ENCODE measurements around the gene CLCNKB.
"Not testable (repeated sequence)": the region's sequence is repeated elsewhere in the genome, so short reads cannot be mapped to it uniquely, and the experiment has no call there.

The CLCNKB gene

GRCh38 chr1:16031551-16031950 is 12.0 kb upstream of the CLCNKB start:
- no peak for DNase-seq (ENCODE audit: low read depth in 3 of 3, low spot score in 1 of 3)

DNA sequence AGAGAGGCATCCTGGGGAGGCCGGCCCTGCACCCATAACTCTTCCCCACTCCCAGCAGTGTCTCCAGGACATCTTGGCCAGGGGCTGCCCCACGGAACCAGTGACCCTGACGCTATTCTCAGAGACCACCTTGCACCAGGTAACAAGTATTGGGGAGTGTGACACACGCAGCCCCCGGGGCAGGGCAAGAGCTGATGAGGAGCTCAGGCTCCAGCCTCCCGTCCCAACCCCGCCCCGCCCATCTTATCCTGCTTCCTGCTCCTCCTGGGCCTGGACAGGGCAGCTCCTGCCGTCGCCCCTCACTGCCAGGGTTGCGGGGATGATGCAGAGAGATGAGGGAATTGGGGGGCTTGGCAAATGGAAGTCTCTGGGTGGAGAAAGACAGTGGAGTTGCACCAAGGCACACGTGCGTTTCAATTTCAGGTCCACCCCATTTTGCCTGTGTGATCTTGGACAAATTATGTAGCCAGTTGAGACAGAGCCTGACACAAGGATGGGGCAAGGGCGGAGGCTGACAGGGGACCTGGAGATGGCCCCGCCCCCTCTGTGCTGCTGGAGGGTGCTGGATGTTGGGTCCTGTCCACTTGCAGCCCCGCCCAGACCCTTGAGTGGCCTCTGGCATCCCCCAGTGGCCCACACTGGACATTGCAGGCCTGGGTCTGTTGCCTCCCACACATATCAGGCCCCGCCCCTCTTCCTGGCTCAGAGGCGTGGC is 11.0 kb upstream of the CLCNKB start:
- peak in 1 of 3 donors; percentile 32 for DNase-seq (ENCODE audit: low read depth in 3 of 3, low spot score in 1 of 3)

GRCh38 chr1:16033103-16033632 is 10.4 kb upstream of the CLCNKB start:
- not testable (repeated sequence) for DNase-seq (ENCODE audit: low read depth in 3 of 3, low spot score in 1 of 3)

- not testable (repeated sequence) for DNase-seq (ENCODE audit: low read depth in 3 of 3, low spot score in 1 of 3)
Measured at GRCh38 chr1:16036461-16036860, 7.1 kb upstream of the CLCNKB start.

- DNase-seq (ENCODE audit: low read depth in 3 of 3, low spot score in 1 of 3), result no peak
Measured at GRCh38 chr1:16038620-16038912, 5.0 kb upstream of the CLCNKB start.

DNA sequence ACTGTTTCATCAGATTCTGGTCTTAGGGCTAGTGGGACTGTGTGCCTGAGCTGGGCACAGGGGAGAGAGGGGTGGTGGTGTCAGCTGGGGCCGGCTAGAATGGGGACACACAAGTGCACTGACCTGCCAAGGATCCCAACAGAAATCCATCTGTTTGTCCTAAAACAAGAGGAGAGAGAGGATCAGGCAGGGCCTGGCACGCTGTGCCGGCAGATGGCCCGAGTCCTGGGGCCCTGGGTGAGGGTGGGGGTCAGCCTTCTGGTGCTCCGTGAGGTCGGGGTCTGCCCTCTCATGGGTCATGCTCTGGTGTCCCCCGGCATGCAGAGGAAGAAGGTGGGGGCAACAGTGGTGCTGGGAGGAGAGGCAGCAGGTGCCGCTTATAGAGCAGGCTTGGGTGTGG is 3.7 kb upstream of the CLCNKB start:
- DNase-seq (ENCODE audit: low read depth in 3 of 3, low spot score in 1 of 3), result not testable (repeated sequence)

DNA sequence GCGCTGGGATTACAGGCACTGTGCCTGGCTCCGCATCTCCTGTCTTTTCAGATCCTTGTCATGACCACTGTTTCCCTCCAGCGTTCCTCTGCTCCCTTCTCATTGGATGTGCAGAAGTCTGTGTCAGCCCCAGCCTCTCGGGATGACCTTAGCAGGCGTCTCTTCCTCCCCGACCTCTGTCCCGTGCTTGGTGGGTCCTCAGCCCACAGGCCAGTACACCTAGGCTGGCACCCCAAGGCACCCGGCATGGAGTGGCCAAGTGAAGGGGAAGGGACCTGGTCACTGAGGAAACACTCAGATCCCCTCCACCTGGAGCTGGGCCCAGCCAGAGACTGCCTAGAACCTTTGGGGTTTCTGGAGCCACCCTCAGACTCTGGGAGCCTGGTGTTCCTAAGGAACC is 2.4 kb upstream of the CLCNKB start:
- no peak for DNase-seq (ENCODE audit: low read depth in 3 of 3, low spot score in 1 of 3)

DNA sequence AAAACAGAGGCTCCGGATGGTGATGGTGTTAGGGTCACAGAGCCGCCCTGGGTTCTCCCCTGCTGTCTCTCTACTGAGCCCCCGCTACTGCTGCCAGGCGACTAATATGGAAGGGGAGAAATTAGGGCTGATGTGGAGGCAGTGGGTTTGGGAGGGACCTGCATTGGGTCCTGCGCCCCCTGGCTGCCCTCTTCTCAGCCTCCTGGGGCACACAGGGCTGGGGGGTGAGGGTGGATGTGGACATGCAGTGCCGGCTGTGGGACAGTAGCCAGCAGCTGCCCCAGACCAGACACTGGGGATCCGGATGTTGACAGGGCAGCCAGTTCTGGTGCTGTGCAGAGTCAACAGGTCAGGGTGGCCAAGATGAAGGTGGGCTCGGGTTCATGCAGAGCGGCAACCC is 1.5 kb upstream of the CLCNKB start:
- DNase-seq (ENCODE audit: low read depth in 3 of 3, low spot score in 1 of 3), result no peak

- DNase-seq (ENCODE audit: low read depth in 3 of 3, low spot score in 1 of 3), result not testable (repeated sequence)
Measured at GRCh38 chr1:16042654-16043053, 928 bp upstream of the CLCNKB start.

DNA sequence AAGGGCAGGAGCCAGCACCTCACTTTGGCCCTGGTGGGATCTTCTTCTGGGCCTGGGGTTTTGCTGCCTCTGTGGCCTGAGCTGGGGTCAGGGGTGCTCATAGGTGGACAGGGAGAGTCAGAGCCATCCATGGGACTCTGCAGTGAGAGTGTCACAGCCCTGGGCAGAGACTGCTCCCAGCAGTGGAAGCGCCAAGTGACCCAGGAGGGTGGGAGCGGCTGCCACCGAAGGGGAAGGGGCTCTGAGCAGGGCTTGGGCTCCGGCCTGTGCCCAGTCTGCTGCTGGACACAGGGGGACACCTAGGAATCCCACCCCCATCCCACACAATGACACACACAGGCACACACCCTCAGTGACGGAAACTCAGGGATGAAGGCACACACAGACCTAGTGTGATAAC is 368 bp downstream of the CLCNKB start:
- no peak for DNase-seq (ENCODE audit: low read depth in 3 of 3, low spot score in 1 of 3)

DNA sequence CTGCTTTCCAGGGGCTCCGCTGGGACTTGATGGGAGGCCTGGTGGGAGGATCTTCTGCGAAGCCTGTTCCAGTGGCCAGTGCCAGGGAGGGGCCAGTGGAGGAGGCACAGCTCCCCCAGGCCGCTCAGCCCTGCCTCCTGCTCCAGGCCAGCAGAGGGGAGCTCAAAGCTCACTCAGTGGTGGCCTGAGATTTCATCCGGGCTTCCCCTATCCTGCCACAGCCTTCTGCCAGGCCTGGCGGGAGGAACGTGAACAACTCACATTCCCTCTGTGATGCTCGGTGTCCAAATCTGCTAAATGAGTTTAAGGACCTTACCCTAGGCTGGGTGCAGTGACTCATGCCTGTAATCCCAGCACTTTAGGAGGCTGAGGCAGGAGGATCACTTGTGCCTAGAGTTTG is 3.3 kb downstream of the CLCNKB start:
- no peak for DNase-seq (ENCODE audit: low read depth in 3 of 3, low spot score in 1 of 3)

GRCh38 chr1:16047791-16048475 is 4.4 kb downstream of the CLCNKB start:
- no peak for DNase-seq (ENCODE audit: low read depth in 3 of 3, low spot score in 1 of 3)

DNA sequence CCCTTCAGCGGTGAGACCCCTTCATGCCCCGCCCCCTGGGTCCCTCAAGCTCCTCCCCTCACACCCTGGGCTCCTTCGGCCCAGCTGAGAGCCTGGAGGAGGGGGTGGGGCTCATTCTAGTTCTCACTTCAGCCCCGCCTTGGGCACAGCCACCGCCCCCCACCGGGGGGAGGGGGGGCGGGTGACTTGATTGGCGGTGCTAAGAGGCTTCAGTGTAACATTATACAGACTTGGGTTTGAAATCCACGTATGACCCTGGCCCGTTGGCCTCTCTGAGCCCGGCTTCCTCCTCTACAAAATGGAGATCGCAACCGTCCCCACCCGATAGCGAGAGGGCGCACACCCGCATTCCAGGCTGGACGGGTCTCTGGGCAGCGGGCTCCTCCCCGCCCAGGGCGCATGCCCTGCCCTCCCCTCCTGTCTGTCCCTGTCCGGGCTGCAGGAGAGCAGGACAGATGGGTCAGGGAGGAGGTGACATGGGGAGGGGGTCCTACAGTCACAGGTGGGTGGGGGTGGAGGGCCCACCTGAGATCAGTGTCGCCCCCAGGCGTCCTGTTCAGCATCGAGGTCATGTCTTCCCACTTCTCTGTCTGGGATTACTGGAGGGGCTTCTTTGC is 5.1 kb downstream of the CLCNKB start:
- DNase-seq (ENCODE audit: low read depth in 3 of 3, low spot score in 1 of 3), result peak in 1 of 3 donors; percentile 33

- no peak for DNase-seq (ENCODE audit: low read depth in 3 of 3, low spot score in 1 of 3)
Measured at GRCh38 chr1:16050328-16050727, 6.7 kb downstream of the CLCNKB start.

DNA sequence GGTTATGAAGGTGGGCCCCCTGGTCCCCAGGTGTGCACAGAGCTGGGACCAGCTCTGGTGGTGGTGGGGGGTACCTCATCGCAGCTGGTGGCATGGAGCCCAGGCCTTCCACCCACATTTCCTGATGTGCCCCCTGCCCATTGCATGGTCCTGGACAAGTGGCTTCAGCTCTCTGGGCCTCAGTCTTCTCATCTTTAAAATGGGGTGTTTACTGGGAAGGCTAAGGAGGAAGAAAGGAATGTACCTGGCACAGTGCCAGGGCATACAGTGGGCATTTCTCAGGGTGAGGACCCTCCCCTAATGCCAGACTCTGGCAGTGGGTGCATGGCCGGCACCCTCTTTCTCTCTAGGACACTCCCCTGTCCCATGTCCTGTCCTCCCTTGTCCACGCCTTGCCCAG is 7.5 kb downstream of the CLCNKB start:
- no peak for DNase-seq (ENCODE audit: low read depth in 3 of 3, low spot score in 1 of 3)

- not testable (repeated sequence) for DNase-seq (ENCODE audit: low read depth in 3 of 3, low spot score in 1 of 3)
Measured at GRCh38 chr1:16051949-16052348, 8.4 kb downstream of the CLCNKB start.

DNA sequence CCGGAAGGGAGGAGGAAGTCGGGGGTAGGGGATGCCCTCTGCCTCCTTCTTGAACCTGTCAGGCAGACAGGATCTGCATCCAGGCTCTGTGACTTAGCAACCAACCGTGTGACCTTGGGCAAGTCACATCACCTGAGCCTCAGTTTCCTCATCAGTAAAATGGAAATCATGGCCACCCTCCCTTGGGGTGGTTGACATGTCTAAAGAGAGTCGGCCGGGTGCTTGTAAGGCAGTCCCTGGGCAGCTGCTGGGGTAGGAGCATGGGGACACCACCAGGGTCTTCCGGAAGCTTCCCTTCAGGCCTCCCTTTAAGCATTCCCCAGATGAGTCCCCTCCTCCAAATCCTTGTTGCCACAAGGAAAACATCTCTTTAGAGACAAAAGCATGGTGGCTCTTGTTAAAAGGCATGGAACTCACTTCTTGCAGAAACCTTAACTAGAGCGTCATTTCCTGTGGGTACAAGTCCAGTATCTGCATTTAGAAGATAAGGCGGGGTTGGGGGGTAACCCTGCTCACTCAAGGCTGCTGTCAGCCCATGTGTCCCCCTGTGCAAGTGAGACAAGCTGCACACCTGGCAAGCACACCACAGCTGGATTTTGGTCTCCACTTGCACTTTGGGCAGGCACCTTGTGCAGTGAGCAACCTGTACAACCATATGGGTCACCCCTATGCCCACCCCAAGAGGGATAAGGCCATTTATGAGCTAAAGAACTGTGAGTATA is 10.4 kb downstream of the CLCNKB start:
- DNase-seq (ENCODE audit: low read depth in 3 of 3, low spot score in 1 of 3), result no peak

- DNase-seq (ENCODE audit: low read depth in 3 of 3, low spot score in 1 of 3), result no peak
Measured at GRCh38 chr1:16054598-16055540, 11.3 kb downstream of the CLCNKB start.

DNA sequence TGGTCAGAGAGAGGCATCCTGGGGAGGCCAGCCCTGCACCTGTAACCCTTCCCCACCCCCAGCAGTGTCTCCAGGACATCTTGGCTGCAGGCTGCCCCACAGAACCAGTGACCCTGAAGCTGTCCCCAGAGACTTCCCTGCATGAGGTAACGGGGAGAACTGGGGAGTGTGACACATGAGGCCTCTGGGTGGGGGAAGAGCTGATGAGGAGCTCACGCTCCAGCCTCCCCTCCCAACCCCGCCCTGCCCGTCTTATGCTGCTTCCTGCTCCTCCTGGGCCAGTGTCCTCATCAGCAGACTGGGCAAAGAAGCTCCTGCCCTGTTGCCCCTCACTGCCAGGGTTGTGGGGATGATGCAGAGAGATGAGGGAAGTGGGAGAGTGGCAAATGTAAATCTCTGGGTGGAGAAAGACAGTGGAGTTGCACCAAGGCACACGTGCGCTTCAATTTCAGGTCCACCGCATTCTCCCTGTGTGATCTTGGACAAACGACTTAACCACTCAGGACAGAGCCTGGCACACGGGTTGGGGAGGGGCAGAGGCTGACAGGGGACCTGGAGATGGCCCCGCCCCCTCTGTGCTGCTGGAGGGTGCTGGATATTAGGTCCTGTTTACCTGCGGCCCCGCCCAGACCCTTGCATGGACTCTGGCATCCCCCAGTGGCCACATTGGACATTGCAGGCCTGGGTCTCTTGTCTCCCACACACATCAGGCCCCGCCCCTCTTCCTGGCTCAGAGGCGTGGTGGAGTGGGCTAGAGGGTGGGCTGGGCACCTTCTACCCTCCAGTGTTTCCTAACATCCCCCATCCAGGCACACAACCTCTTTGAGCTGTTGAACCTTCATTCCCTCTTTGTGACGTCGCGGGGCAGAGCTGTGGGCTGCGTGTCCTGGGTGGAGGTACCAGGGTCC is 12.3 kb downstream of the CLCNKB start:
- DNase-seq (ENCODE audit: low read depth in 3 of 3, low spot score in 1 of 3), result peak; percentile 15 to 88 (median 67)

Measured in stimulated activated CD4-positive, alpha-beta T cell treated with anti-CD3 and anti-CD28 coated beads, TNF-alpha, amount 100 ng/mL, for 1 hour (primary cell).